Karpas-422 (cell line): ENCODE results near the gene TNP1. TPM values are rescaled to one million over a fixed set of nuclear protein-coding genes. Genes with fewer than 3 reads are reported as not detected.

Experiments
- DNase-seq: peaks from one replicate; pipeline ENCODE4 v3.0.0-alpha.2; 2015
- H2AFZ ChIP-seq: fragments of 200-600 bp; sonication (generic); 2 replicates; pipeline ENCODE4 v1.6.1; 2014; ENCODE audit warnings: antibody characterized with exemption, low read length, mixed read lengths
- H3K27ac ChIP-seq: fragments of 200-600 bp; sonication (generic); 2 replicates; pipeline ENCODE4 v1.5.1; 2014; ENCODE audit warnings: mild to moderate bottlenecking, low read length, moderate library complexity
- H3K27me3 ChIP-seq: fragments of 200-600 bp; sonication (generic); 2 replicates; pipeline ENCODE4 v1.6.1; 2014; ENCODE audit warnings: low read length, mixed read lengths
- H3K36me3 ChIP-seq: fragments of 200-600 bp; sonication (generic); 2 replicates; pipeline ENCODE4 v1.6.1; 2014; ENCODE audit warnings: low read length, mixed read lengths; ENCODE audit not compliant: insufficient read depth
- H3K4me1 ChIP-seq: fragments of 200-600 bp; sonication (generic); 2 replicates; pipeline ENCODE4 v1.6.1; 2014; ENCODE audit warnings: mild to moderate bottlenecking, low read length, mixed read lengths
- H3K4me2 ChIP-seq: fragments of 200-600 bp; sonication (generic); 2 replicates; pipeline ENCODE4 v1.6.1; 2014; ENCODE audit warnings: low read length, low read depth, mild to moderate bottlenecking; ENCODE audit not compliant: poor library complexity, severe bottlenecking
- H3K4me3 ChIP-seq: fragments of 200-600 bp; sonication (generic); 2 replicates; pipeline ENCODE4 v1.5.1; 2014; ENCODE audit warnings: mild to moderate bottlenecking, antibody characterized with exemption, low read length, mixed read lengths
- H3K79me2 ChIP-seq: fragments of 200-600 bp; sonication (generic); 2 replicates; pipeline ENCODE4 v1.6.1; 2014; ENCODE audit warnings: mild to moderate bottlenecking, low read length, mixed read lengths
- H3K9ac ChIP-seq: fragments of 200-600 bp; sonication (generic); 2 replicates; pipeline ENCODE4 v1.6.0; 2014; ENCODE audit warnings: low read length
- H3K9me2 ChIP-seq: fragments of 200-600 bp; sonication (generic), shearing (Covaris generic); replicated peaks from 2 replicates; pipeline ENCODE4 v1.6.0; 2014; ENCODE audit warnings: mild to moderate bottlenecking, low read length, moderate library complexity; ENCODE audit not compliant: insufficient read depth
- H3K9me3 ChIP-seq: fragments of 300-700, 200-600 bp; sonication (generic); 2 replicates; pipeline ENCODE4 v1.6.1; 2014; ENCODE audit warnings: low read length, mixed read lengths
- H4K20me1 ChIP-seq: fragments of 200-600 bp; sonication (generic); 2 replicates; pipeline ENCODE4 v1.6.1; 2014; ENCODE audit warnings: mild to moderate bottlenecking, antibody characterized with exemption, low read length, low read depth; ENCODE audit not compliant: insufficient read depth
- total RNA-seq: library from RNA; depleted of rRNA; stranded (reverse); fragments of >200 nt; shearing (Covaris generic); gene quantifications from 2 replicates; pipeline ENCODE4 v1.2.3, GENCODE V29; 2014; ENCODE audit warnings: low replicate concordance

The TNP1 gene
- total RNA-seq, 1 experiment from 2014 or later: not detected

DNA sequence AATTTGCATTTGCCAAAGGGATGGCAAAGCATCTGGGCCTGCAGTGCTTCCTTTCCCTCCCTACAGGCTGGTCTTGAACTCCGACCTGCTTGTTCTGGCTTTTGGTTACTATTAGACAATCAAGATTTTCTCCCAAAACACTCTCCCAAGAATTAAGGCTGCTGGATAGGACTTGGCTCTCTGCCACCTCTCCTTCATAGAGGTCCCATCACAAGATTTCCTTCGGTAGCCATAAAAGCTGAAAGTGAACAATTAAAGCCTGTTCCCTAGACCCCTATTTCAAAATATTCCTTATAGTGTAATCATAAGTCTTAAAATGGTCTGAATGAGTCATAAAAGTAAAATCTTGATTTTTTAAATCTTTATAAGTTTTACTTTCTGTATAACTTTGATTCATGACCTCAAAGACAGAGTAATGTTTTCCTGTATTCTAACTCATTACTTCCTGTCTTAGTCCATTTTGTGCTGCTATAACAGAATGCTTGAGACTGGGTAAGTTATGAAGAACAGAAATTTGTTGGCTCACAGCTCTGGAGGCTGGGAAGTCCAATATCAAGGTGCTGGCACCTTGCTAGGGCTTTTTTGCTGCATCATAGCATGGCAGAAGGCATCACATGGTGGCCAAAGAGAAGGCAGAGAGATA, 37.8 kb upstream of the TNP1 start:
- Histone ChIP-seq H4K20me1 (no peaks in the 10 kb centered on the region), H3K36me3 (no peaks in the 10 kb centered on the region), H3K4me3 (no peak overlapping the region), H3K9me2 (no peaks in the 10 kb centered on the region), H3K27ac (no peak overlapping the region), H3K79me2 (no peaks in the 10 kb centered on the region), H3K9ac (no peak overlapping the region), H3K4me2 (no peak overlapping the region), H3K9me3 (no peaks in the 10 kb centered on the region), H3K4me1 (no peaks in the 10 kb centered on the region), H2AFZ (no peak overlapping the region), H3K27me3 (no peaks in the 10 kb centered on the region)
- DNase-seq: no peak

DNA sequence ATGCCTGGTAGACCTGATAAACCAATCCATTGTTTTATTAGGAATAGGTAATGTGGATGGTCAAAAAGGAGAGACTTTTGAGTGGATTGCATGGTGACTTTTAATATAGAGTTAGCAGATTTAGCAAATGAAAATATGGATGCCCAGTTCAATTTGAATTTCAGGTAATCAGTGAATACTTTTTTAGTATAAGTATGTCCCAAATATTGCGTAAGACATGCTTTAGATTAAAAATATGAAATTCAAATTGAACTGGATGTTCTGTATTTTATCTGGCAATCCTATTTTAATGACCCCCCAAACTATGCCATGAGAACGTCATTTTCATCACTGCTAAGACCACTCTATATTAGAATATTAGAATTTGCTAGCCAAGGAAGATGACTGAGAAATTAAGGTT, 30.3 kb upstream of the TNP1 start:
- no peak overlapping the region for H3K9ac ChIP-seq
- H3K4me1 ChIP-seq: no peaks in the 10 kb centered on the region
- H2AFZ ChIP-seq: no peak overlapping the region
- H3K27me3 ChIP-seq: no peaks in the 10 kb centered on the region
- no peaks in the 10 kb centered on the region for H4K20me1 ChIP-seq
- H3K36me3 ChIP-seq: no peaks in the 10 kb centered on the region
- no peak for DNase-seq
- no peak overlapping the region for H3K4me3 ChIP-seq
- no peak overlapping the region for H3K4me2 ChIP-seq
- H3K9me3 ChIP-seq: no peaks in the 10 kb centered on the region
- no peak overlapping the region for H3K27ac ChIP-seq
- H3K79me2 ChIP-seq: no peaks in the 10 kb centered on the region
- no peaks in the 10 kb centered on the region for H3K9me2 ChIP-seq

DNA sequence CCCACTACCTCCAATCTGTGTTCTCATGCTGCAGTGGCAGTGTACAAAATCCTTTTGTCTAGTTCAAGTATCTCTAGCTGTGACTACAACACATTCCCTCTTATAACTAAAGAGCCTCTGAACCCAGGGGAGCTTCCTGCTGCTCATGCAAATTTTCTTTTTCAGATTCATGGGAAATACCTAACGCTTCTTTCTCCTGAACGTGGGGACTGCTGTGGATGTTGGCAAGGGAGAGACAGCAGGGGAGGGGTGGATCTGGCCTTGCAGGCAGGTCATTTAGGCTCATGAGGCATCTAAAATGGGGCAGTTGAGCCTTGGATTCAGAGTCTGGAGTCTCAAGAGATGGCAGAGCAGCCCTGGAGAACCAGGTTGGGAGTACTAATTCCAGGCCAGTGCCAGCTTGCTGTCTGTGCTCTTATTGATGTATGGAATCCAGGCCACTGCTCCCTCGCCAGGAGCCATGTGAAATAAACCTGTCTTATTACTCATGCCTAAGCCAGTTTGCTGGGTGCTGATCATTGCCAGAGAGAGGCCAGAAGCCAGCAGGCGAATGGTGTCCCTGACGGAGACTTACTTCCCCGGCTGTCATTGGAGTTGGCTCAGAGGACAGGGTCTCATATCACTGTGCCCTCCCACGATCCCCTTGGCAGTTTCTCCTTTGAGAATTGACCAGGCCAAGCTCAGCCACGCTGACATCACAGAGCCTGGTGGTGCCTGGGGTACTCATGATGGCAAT, 29.2 kb upstream of the TNP1 start:
- no peaks in the 10 kb centered on the region for H3K9me2 ChIP-seq
- H3K4me2 ChIP-seq: no peak overlapping the region
- H2AFZ ChIP-seq: no peak overlapping the region
- H3K79me2 ChIP-seq: no peaks in the 10 kb centered on the region
- no peak overlapping the region for H3K4me3 ChIP-seq
- no peaks in the 10 kb centered on the region for H3K27me3 ChIP-seq
- H3K4me1 ChIP-seq: no peaks in the 10 kb centered on the region
- no peak overlapping the region for H3K27ac ChIP-seq
- no peaks in the 10 kb centered on the region for H4K20me1 ChIP-seq
- DNase-seq: no peak
- H3K9me3 ChIP-seq: no peaks in the 10 kb centered on the region
- no peak overlapping the region for H3K9ac ChIP-seq
- no peaks in the 10 kb centered on the region for H3K36me3 ChIP-seq

GRCh38 chr2:216888081-216888480, 28.2 kb upstream of the TNP1 start:
- Histone ChIP-seq H2AFZ (no peak overlapping the region), H3K27me3 (no peaks in the 10 kb centered on the region), H3K4me1 (no peaks in the 10 kb centered on the region), H3K4me3 (no peak overlapping the region), H3K9me2 (no peaks in the 10 kb centered on the region), H3K4me2 (no peak overlapping the region), H3K79me2 (no peaks in the 10 kb centered on the region), H3K36me3 (no peaks in the 10 kb centered on the region), H3K9me3 (no peaks in the 10 kb centered on the region), H3K27ac (no peak overlapping the region), H4K20me1 (no peaks in the 10 kb centered on the region), H3K9ac (no peak overlapping the region)
- no peak for DNase-seq

GRCh38 chr2:216887138-216887537, 27.3 kb upstream of the TNP1 start:
- Histone ChIP-seq H3K27ac (no peak overlapping the region), H3K36me3 (no peaks in the 10 kb centered on the region), H3K27me3 (no peaks in the 10 kb centered on the region), H3K79me2 (no peaks in the 10 kb centered on the region), H3K4me3 (no peak overlapping the region), H4K20me1 (no peaks in the 10 kb centered on the region), H3K9me3 (no peaks in the 10 kb centered on the region), H3K9ac (no peak overlapping the region), H3K4me1 (no peaks in the 10 kb centered on the region), H3K4me2 (no peak overlapping the region), H3K9me2 (no peaks in the 10 kb centered on the region), H2AFZ (no peak overlapping the region)
- DNase-seq: no peak

DNA sequence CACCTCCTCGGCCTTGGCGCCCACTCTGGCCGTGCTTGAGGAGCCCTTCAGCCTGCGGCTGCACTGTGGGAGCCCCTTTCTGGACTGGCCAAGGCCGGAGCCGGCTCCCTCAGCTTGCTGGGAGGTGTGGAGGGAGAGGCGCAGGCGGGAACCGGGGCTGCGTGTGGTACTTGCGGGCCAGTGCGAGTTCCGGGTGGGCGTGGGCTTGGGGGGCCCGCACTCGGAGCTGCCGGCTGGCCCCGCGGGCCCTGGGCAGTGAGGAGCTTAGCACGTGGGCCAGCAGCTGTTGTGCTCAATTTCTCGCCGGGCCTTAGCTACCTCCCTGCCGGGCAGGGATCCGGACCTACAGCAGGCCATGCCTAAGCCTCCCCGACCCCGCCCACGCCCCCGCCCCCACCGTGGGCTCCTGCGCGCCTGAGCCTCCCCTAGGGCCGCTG, 25.3 kb upstream of the TNP1 start:
- no peaks in the 10 kb centered on the region for H3K27me3 ChIP-seq
- no peaks in the 10 kb centered on the region for H3K4me1 ChIP-seq
- H4K20me1 ChIP-seq: no peaks in the 10 kb centered on the region
- H3K27ac ChIP-seq: no peak overlapping the region
- no peaks in the 10 kb centered on the region for H3K9me3 ChIP-seq
- H3K9me2 ChIP-seq: no peaks in the 10 kb centered on the region
- H2AFZ ChIP-seq: no peak overlapping the region
- no peak overlapping the region for H3K4me3 ChIP-seq
- no peaks in the 10 kb centered on the region for H3K79me2 ChIP-seq
- H3K36me3 ChIP-seq: no peaks in the 10 kb centered on the region
- H3K9ac ChIP-seq: no peak overlapping the region
- H3K4me2 ChIP-seq: no peak overlapping the region
- DNase-seq: no peak

DNA sequence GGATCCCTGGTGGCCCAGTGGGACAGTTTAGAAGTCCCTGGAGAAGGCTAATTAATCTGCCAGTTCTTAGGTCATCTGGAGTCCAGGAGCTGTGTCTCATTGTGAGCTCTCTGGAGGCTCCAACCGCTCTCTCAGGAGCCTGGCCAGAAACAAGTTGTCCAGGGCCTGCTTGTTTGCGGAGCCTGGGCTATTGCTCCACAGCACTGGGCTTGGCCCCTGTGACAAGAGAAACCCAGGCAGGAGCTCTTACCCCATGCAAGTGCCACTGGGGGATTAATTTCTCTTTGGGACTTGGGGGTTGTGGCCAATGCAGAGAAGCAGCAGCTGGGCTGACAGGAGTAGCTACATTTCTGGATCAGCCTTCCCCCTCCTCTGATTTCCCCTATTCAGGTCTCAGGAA, 24.5 kb upstream of the TNP1 start:
- Histone ChIP-seq H3K9me2 (no peaks in the 10 kb centered on the region), H3K36me3 (no peaks in the 10 kb centered on the region), H3K27me3 (no peaks in the 10 kb centered on the region), H3K79me2 (no peaks in the 10 kb centered on the region), H3K4me2 (no peak overlapping the region), H3K4me3 (no peak overlapping the region), H2AFZ (no peak overlapping the region), H3K9me3 (no peaks in the 10 kb centered on the region), H4K20me1 (no peaks in the 10 kb centered on the region), H3K27ac (no peak overlapping the region), H3K4me1 (no peaks in the 10 kb centered on the region), H3K9ac (no peak overlapping the region)
- DNase-seq: no peak

DNA sequence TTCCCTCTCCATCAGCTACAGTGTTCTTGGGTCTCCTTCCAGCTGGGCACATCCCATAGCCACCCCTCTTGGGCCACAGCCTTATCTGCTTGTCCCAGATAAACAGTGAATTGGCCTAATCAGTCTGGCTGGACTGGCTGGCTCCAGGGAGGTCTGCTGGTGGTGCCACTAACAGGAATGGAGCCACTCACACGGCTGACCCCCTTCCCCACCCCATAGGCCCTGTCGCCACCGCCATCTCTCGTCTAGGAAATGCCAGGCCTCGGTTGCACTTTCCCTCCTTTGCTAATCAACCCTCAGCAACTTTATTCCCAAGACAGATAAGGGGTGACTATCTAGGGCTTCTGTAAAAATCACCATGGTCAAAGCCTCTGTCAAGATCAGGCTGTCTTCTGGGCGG, 23.0 kb upstream of the TNP1 start:
- Histone ChIP-seq H3K27me3 (no peaks in the 10 kb centered on the region), H3K9me3 (no peaks in the 10 kb centered on the region), H3K36me3 (no peaks in the 10 kb centered on the region), H3K4me2 (no peak overlapping the region), H3K4me3 (no peak overlapping the region), H3K9ac (no peak overlapping the region), H4K20me1 (no peaks in the 10 kb centered on the region), H3K79me2 (no peaks in the 10 kb centered on the region), H3K27ac (no peak overlapping the region), H2AFZ (no peak overlapping the region), H3K4me1 (no peaks in the 10 kb centered on the region), H3K9me2 (no peaks in the 10 kb centered on the region)
- DNase-seq: no peak
